ENCODE data around the gene VAPB.

DNA sequence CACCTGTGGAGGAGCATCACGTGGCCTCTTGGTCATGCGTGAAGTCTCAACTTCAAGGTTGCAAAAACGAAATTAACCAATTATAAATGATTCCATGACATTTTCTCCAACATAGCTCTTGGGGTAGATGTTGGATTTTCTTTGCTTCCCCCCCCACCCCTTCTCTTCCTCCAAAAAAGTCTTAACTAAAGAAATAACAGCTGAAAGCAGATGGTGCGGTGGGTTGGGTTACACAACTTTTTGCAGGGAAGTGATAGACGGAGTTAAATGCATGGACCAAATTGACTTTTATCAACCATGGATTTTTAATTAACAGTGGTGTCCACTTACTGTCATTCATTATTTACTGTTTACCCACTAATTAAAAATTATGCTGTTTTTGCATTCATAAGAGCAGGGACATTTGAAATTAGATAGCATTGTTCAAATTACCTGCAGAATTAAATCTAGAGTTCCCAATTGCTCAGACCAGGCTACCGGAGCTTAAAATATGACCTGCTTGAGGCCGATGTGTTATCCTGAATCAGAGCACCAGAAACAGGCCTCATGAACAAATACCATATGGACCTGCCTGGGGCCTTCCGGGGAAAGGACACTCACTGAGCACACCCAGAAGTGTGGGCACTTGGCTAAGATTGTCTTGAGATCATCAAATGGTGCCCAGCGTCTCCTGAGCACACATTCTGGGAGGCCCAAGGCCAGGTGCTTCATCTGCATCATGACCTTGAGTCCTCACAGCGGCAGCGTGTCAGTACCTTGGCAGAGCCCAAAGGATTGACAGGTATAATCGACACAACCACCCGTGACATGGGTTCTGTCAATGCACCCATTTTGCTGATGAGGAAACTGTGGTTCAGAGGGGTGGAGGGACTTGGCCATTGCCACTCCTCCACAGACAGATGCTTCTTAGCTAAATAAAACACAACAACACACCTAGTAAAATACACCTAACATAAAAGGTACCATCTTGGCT lies 84.7 kb downstream of the VAPB start:
- TF ChIP-seq, protein P1, sequence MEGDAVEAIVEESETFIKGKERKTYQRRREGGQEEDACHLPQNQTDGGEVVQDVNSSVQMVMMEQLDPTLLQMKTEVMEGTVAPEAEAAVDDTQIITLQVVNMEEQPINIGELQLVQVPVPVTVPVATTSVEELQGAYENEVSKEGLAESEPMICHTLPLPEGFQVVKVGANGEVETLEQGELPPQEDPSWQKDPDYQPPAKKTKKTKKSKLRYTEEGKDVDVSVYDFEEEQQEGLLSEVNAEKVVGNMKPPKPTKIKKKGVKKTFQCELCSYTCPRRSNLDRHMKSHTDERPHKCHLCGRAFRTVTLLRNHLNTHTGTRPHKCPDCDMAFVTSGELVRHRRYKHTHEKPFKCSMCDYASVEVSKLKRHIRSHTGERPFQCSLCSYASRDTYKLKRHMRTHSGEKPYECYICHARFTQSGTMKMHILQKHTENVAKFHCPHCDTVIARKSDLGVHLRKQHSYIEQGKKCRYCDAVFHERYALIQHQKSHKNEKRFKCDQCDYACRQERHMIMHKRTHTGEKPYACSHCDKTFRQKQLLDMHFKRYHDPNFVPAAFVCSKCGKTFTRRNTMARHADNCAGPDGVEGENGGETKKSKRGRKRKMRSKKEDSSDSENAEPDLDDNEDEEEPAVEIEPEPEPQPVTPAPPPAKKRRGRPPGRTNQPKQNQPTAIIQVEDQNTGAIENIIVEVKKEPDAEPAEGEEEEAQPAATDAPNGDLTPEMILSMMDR (IDR thresholded peaks at IDR 0.05): no peak
- no peak for TF ChIP-seq POLR2A (IDR thresholded peaks at IDR 0.05)
